NCI-H510A (cell line): ENCODE results near the gene BMPER.

ENCODE experiments used
- DNase-seq: peaks from one replicate; lab custom pipeline; 2025; lab: John Stamatoyannopoulos, UW

BMPER gene

GRCh38 chr7:34181271-34181958 lies 276.1 kb downstream of the BMPER start:
- no peak for DNase-seq

DNA sequence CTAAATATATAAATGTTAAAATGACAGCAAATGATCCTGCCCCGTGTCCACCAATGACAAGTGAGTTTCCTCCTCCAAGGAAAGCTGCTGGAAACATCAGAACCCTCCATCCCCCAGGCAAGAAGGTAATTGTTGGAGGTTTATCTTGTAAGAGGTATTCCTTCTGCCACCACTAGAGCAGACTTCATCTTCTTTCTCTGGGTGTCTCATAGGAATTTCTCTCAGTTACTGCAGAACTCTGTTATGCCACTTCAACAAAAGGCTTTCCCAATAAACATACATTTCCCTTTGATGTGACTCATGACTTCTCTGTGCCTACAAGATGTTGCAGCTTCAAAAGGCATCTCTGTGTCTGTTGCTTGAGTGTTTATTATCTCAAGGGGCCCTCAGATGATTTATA lies 279.1 kb downstream of the BMPER start:
- no peak for DNase-seq

- DNase-seq: no peak
Measured at GRCh38 chr7:34187798-34188307, 282.5 kb downstream of the BMPER start.

DNA sequence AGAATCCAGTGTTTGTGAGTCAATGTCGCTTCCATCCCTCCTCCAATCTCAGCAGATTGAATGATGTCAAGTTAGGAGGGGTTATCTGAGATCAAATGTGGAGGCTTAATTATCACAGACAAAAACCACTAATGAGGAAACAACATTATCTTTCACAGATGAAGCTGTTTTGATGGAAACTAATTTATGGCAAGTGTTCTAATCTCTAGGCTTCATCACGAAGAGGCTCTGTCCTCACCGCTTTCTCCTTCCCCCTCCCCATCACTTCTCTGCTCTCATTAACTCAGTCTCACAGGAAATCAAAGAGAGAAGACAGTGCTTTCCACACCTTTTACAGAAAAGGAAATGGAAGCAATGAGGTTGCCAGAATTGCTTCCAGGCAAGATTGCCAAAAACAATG lies 283.7 kb downstream of the BMPER start:
- no peak for DNase-seq

DNA sequence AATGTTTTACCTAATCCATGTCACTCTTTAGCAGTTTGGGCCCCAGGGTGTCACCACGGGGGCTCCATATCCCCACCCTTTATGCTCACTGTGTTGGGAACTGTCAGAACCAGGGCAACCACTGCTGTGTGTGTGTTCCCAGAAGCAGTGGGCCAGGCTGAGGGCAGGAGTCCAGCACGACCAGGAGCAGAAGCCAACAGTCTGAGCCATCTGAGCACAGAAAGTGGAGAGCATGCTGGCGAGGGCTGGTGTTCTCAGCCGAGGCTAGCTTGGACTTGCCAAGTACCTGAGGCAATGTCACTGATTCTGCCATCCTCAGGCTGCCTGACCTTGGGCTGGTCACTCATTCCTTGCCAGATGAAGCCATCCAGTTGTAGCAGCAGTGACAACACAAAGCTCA lies 285.0 kb downstream of the BMPER start:
- DNase-seq: no peak

DNA sequence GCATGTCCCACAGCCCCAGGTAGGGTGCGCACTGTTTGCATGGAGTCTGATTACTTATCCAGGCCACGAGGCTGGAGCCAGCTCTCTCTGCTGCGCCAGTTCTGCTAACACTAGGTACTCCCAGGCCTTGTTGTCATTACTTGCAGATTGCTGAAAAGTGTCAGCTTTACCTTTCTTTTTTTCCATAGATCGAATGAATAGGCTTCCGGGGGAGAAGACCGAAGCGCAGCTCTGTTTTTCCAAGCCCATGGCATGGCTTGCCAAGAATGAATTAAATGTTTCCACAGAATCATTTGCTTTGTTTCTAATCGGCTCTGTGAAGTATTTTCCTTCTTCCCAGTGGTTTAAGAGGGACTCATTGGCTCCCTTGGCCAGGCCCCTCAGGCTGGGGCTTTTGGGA lies 285.8 kb downstream of the BMPER start:
- no peak for DNase-seq

DNA sequence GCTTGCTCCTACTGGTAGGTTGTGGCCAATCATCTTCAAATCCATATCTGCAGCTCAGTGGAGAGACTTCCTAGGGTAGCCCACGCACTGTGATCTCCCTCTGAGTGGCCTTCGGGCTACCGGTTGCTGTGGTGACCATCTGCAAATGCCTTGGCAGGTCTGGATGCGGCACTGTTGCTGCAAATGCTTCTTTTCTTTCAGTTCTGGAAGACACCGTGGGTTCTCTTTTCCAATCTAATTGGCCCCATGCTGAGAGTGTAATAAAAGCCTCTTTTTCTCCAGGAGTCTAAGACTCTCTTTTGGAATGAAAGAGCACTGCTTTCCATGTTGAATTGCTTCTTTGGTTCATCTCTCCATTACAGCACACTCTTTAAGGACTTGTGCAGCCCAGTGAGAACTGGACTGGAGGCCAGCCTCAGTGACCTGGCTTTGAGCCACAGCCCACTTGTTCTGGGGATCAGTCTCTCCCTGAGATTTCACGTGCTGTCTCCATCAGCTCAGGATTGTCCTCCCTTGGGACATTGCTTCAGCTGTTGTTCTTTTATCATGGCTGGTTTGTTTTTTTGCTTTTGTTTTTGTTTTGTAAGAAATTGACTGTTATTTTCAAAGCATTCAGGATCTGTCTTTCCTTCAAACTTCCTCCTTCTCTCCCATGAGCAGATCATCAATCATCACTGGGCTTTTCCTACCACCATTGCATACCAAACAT lies 286.6 kb downstream of the BMPER start:
- DNase-seq: no peak

DNA sequence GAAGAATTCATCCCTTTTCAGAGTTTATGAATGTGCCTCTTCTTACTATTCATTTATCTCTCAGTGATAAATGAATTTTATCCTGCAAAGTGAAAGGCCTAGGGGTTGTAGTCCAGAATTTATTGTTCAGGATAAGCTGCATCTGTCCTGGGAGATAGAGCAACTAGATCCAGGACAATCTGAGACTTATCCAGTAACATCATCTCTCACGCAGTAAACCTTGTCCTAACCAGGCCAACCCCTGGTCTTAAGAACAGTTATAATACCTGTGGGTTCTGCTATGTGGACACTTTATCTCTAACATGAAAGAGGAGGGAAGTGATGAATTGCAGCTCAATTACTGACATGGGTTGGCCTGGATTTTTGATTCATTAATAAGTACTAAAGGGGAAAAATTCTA lies 287.6 kb downstream of the BMPER start:
- no peak for DNase-seq

GRCh38 chr7:34198231-34198641 lies 292.9 kb downstream of the BMPER start:
- DNase-seq: no peak
